ENCODE data around the gene FBN2.

- TF ChIP-seq ZNF274 (IDR thresholded peaks at IDR 0.05; ENCODE audit: low read depth, low read length) (no peak), SUZ12 (IDR thresholded peaks at IDR 0.05; ENCODE audit: extremely low read depth, insufficient read depth, insufficient read length) (no peak), YY1 (IDR thresholded peaks at IDR 0.05; ENCODE audit: insufficient read depth, insufficient read length) (no peak)
Measured at GRCh38 chr5:128335339-128335738, 202.7 kb downstream of the FBN2 start.
